ENCODE results near the gene NOTUM.

The NOTUM gene

DNA sequence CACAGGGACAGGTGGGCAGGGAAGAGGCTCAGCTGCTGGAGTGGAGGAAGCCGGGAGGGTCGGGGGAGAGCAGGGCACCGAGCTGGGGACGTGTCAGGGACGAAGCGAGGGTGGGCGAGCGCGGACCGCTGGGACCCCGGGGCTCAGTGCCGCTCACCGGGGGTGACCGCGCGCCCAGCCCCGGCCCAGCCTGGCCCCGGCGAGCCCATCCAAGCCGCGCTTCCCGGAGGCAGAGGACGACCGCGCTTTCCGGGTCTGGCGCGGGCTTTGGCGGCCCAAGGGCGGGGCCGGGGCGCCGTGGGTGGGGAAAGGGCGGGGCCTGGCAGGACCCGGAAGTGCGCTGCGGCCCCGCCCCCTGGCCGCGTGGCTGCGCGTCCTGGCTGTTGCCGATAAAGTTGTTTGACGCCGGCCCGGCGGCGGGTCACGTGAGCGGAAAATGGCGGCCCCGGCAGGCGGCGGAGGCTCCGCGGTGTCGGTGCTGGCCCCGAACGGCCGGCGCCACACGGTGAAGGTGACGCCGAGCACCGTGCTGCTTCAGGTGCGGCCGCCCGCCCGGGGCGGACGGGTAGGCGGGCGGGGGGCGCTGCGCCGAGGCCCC, 16.3 kb upstream of the NOTUM start, which contains the start of gene ASPSCR1:
TSS of gene ASPSCR1 (plus strand) at position 419 of the 598 bp plus-strand sequence. CDS start at position 437, 18 bp downstream.
- peak; percentile 92 for DNase-seq (ENCODE audit: low spot score)

DNA sequence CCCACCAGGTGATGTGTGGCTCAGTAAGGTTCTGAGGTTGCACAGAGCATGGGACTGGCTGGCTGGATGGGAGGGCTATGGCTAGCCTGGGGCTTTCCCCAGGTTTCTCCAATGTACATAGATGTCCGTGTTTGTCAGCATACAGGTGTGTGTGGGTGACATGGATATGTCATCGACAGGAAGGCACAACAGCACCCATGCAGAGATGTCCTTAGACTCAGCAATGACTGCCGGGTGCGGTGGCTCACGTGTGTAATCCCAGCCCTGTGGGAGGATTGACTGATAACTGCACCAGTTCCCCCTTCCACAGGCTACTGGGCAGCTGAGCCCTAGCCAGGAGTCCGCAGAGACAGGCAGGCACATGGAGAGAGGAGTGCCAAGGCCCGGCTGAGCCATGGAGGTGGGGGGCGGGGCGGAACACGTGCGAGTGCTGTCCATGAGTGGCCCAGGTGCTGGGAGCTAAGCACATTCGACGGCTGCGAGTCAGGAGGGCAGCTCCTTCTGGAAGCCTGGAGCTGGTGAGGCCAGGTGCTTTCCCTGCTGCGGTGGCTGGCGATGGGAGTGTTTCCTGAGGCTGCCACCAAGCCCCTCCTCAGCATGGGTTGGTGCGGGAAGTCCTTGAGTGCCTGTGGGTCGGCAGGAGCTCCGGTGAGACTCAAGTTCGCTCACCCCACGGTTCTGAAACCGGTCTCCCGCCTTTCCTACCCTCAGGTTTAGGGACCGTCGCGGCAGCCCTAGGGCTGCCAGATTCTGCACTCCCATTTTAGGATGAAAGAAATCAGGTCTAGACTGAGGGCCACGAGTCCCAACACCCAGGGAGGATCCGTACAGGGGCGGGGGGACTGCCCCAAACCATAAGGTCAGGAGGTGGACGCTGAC, 15.6 kb upstream of the NOTUM start:
- peak; percentile 11 for DNase-seq (ENCODE audit: low spot score)

DNA sequence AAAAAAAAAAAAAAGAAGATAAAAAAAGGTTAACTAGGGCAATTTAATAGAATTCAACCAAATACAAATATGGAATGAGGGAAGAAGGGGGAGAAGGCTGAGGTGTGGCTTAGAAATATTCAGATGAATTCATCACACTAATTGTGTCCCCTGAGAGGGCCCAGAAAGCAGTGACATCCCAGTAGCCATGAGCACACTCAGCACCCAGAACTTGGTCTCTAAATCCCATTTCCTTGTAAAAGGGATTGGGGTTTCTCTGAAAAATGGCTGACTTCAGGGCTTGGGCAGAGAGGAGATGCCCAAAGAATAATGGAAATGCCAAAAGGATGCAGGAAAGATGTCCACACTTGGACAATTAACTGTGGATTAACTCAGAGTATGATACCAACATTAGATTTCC, 12.4 kb upstream of the NOTUM start:
- no peak for DNase-seq (ENCODE audit: low spot score)

DNA sequence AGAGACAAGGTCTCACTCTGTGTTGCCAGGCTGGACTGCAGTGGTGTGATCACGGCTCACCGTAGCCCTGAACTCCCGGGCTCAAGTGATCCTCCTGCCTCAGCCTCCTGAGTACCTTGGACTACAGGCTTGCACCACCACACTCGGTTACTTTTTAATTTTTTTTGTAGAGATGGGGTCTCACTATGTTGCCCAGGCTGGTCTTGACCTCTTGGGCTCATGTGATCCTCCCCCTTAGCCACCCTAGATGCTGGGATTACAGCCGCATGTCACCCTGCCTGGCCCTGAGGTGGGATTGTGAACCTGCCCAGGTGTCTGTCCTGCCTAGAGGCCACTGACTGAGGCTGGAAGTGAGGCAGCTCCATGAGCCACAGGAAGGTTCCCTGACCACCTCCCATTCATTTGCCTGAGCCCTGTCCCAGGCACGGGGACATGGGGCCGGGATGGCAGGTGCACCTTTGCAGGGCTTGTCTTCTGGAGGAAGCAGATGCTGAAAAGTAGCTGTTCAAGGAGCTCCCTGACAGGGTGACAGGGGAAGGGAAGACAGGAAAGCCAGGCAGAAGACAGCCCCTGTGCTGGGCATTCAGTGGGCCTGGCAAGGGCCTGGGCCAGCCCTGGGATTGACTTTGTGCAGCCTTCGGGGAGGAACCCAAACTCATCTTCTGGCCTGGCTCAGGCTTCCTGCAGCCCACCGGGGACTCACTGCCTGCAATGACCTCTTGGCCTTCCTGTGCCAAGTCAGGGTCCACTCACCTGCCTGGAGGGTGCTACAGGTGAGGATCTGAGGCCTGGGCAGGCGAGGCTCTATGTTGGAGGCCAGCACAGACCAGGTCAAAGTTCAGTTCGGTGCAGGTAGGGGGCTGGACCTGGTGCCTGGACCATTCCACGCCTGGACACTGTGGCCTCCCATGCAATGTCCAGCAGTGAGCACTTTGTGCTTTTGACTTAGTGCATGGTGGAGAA, 8.1 kb upstream of the NOTUM start:
- DNase-seq (ENCODE audit: low spot score), result no peak

DNA sequence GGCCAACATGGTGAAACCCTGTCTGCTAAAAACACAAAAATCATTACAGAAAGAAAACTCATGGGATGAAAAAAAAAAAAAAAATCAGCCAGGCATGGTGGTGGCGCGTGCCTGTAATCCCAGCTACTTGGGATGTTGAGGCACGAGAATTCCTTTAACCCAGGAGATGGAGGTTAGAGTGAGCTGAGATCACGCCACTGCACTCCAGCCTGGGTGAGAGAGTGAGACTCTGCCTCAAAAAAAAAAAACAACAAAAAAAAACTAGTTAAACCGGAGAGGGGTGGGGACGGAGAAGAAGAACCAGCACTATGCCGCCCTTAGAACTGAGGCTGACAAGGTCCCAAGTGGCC, 7.4 kb upstream of the NOTUM start:
- no peak for DNase-seq (ENCODE audit: low spot score)

DNA sequence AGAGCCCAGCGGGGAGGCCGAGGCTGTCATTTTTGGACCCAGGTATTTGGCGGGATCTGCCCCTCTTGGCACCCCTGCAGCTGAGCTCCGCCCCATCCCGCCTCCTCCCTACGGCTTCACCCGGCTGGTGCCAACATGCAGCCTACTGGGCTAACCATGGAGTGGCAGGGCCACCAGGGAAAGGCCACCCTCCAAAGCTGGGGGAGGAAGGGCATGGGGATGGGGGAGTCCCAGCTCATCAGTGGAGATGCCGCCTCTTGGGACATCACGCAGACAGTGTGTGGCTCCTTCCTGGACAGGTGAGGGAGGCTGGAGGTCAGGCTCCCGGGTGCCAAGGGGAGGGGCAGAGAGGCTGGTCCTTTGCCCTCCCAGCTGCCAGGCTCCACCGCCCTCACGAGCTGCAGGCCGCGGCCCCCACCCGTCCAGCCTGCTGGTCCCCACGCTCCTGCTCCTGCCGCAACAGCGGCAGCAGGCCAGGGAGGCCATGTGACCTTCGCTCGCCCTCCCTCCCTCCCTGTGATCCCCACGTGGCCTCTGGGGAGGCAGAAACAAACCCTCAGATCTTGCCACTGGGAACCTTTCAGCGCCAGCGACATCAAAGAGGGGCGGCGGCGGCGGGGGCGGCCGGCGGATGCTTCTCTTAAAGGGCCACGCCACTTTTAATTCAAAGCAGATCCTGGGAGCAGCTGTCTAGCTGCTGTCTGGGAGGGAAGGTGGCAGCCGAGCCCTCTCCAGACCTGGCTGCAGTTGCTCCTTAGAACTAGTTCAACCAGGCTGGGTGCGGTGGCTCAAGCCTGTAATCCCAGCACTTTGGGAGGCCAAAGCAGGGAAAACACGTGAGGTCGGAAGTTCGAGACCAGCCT, 6.8 kb upstream of the NOTUM start:
- peak; percentile 45 for DNase-seq (ENCODE audit: low spot score)

DNA sequence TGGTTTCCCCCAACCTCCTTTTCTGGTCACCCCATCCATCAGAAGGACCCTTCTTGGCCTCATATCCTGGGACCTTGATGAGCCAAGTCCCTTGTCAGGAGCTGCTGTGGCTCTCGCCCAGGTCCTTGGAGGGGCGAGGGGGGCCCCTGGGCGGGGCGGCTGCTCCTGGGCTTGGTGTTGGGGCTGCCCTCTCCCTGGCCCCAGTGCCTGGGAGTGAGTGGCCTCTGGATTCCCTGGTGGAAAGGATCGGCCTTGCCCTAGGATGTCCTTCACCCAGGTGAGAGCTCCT, 6.2 kb upstream of the NOTUM start:
- no peak for DNase-seq (ENCODE audit: low spot score)

DNA sequence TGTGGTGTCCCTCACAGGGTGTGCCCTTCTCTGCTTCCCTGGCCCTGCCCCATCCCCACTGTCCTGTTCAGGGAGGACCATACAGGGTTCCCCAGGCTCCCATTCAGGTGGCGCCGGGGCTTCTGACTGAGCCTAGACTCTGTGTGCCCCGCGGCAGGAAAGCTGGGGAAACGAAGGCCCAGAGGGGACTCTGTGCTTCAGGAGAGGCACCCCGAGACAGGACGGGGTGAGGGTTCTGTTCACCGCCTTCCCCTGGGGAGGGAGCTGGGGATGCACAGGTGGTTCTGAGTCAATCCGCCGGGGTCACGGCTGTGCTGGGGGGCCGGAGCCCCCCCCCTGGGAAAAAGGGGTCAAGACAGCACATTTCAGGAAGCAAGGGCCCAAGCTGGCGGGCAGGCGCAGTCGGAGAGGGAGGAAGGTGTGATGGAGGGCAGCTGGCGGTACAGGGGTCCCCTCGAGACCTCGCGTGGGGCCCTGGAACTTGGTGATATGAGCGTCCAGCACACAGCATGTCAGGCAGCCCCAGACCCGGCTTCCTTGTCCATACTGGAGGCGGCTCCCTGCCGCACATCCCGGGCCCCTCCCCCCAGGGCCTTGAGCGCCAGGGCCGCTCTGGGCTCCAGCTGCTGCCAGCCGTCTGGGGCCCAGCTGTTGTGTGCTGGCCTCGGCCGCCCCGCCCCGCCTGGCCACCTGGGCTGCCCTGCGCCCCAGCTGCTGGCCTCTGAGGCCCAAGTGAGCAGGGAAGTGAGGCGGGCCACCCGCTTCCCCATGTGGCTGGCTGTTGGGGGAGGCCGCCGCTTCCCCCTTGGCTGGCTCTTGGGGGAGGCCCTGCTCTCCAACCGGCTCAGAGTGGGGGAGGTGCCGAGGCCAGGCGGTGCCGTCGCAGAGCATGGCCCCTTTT, 5.6 kb upstream of the NOTUM start:
- no peak for DNase-seq (ENCODE audit: low spot score)

DNA sequence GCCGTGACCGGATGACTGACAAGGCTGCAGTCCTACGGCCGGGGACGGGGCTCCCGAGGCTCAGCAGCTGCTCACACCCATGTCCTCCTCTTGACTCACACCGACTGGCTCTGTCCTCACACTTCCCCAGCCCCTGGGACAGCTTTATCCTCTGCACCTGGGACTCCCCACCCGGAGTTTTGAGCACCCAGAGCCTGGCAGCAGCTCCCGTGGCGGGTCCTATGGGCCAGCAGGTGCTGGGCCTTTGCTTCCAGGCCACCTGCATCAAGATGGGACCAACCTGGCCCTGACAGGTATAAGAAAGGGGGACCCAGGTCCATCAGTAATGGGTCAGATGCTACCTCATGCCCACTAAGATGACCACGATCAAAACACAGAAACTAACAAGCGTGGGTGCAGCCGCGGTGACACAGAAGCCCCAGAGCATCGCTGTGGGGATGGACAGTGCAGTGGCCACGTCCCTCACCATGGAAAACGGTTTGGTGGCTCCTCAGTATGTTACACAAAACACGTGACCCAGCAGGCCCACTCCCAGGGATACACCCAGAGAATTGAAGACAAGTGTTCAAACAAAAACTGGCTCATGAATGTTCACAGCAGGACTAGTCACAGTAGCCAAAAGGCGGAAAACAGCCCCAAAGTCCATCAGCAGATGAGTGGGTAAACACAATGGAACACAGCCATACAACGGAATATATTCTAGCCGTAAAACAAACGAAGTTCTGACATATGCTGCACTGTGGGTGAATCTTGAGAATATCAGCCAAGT, 3.3 kb upstream of the NOTUM start:
- no peak for DNase-seq (ENCODE audit: low spot score)

DNA sequence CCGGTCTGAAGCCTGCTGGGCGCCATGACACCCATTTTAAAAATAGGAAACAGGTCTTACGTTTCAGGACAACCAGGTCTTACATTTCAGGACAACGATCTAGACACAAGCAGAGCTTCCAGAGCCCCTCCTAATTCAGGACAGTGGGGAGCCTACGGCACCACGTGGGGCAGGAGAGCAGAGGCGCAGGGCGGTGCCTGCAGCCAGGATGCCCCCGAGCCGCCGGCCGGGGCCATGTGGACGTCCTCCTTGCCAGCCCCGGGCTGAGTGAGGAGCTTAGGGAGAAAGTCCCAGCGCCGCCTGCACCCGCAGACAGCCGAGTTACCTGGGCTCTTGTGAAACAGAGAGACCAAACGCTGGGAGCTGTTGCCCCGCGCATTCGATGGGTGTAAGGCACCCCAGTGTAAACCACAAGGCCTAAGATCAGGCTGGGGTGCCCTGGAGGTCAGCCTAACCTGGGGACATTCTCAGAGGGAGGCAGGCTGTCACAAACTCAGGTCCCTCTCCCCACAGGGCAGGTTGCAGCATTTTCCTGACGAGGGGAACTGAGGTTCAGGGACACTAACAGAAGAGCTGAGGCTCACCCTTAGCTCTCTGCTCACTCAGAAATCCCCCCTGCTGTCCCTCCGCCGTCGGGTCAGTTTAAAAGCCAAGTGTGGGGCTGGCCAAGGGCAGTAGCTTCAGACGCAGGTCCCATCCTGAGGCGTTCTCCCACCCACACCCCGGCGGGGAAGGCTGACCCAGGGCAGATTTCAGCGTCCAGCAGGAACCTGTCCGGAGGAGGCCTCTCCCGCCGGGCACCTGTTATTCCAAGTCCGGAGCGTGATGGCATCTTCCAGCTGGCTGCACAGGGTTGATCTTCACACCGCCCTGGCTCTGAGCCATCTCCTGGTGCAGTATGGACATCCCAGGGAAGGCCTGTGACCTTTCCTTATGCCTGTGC, 1.8 kb upstream of the NOTUM start:
- DNase-seq (ENCODE audit: low spot score), result no peak

DNA sequence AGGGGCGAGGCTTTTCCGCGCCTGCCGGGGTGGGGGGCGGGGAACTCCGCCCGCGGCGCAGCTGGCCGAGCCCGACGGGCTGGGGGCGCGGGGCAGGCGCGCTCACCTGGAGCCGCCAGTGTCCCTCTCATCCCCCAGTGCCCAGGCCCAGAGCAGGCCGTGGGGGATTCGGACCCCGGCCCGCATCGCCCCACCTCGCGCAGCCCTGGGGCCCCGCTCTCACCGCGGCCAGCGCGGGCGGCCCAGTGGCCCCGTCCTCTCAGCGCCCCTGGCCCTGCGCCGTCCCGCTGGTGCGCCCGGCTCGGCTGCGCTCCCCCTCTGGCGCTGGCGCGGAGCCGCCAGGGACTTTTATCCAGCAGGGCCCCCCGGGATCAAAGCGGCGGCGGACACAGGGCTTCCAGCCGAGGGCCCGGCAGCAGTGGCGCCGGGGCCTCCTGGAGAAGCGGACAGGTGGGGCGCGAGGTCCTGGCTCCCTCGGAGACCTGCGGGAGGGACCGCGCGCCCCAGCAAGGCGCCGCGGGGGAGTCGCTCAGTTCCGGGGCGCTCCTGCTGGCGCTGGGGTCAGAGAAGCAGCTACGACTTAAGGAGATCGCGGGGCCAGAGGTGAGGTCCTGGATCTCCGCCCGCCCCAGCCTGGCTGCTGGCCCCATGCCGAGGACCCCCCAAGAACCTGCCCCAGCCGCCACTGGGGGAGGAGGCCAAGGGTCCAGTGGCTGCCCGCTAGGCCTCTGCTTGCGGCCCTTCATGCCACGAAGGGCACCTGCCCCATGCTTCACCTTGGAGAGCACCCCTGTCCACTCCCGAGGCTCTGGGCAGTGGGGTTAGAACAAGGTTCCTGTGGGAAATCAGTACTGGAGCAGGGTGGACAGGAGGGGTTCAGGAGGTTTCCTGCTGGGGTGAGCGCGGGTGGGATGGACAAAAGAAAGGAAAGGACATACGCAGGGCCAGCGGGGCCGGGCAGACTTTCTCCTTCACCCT, 823 bp upstream of the NOTUM start:
- no peak for DNase-seq (ENCODE audit: low spot score)

DNA sequence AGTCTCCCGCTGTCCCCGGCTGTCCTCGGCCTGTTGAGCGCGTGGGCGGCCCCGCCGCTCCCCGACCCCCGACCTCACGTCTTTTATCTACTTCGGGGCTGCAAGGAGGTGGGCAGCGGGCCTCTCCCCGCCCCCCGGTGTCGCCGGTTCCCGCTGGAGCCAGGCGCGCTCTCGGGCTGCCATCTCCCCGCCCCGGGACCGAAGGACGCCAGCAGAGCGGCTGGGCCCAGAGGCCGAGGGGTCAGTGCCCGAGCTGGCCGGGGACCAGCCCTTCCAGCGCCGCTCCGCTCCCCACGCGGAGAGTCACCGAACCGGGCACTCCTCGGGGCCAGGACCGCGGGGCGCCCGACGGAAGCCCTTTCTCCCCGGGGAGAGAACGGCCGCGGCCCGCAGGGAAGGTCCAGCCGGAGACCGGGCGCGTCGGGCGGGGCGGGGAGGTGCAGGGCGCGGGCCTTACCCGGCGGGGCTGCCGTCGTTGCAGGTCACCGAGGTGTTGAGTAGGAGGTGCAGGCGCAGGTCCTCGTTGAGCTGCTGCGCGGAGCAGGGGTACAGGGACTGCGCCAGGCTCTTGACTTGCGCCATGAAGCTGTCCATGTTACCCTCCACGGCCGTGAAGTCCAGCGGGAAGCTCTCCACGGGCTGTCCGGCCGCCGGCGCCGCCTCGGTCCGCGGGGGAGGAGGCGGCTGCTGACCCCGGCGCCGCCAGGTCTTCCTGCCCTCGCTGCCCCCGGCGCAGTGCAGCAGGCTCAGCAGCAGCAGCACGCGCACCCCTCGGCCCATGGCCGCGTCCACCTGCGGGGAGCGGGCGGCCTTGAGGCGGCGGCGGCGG, 643 bp downstream of the NOTUM start:
- DNase-seq (ENCODE audit: low spot score), result no peak

DNA sequence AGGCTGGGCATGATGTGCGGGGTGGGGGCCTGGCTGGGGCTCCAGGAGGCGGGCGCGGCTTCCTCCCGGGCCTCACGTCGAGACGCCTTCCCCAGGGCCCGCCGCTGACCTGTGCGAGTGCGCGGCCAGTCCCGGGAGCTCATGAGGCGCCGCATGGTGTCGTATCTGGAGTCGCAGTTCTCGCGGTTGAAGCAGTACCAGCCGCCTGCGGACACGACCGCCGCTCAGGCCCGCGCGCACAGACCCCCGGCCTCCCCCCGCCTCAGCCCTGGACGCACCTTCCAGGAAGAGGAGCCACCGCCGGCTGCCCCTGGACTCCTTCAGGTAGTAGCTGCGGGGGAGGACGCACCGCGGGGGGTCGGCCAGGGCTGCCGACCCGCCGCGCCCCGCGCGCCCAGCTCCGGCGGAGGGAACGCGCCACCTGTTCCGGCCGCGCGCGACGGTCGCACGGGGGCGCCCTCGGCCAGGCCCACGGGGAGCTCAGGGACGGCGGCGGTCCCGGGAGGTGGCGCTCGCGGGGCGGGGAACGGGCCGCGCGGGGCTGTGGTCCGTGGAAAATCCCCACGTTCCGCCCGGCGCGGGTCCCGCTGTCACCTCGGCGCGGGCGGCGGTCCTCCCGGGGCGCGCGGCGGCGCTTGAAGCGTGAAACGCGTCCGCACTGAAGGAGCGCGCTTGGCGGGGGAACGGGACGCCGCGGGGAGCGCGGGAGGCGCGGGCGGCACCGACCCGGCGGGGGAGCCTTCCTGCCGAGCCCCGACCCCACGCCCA, 1.4 kb downstream of the NOTUM start:
- DNase-seq (ENCODE audit: low spot score), result peak; percentile 69

DNA sequence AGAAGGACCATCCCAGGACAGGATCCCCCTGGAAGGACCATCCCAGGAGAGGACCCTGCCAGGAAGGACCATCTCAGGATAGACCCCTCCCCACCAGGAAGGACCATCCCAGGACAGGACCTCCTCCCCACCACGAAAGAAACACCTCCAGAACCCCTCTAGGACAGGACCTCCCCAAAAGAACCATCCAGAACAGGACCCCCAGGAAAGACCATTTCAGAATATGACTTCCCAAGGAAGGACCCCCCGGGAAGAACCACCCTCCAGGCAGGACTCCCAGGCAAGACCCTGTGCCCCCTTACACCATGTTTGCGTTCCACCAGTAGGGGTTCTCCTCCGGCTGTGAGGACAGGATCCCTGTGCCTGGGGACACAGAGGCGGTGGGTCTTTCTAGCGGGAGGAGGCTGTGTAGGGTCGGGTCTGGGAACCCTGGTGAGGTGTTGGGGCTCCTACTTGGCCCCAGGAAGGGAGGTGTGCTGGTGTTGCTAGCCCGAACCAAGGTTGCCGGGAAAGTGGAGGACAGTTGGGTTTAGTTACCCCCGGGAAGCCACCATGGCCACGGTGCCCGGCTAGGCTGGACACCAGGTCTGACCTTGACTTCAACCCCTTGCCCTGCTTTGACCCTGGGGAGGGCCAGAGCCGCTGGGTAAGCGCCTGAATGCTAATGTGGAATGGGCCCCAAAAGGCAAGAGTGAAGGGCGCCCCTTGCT, 2.2 kb downstream of the NOTUM start:
- DNase-seq (ENCODE audit: low spot score), result no peak

Data from LoVo (cell line).